ENCODE results near the gene KDM1B. TPM values are rescaled to one million over a fixed set of nuclear protein-coding genes. Genes with fewer than 3 reads are reported as not detected.

The KDM1B gene
- total and polyA plus RNA-seq, 2 donors (not counting 3 experiments of a cell fraction or from before 2014, with no cell fraction given), result 3.0 to 10.8 TPM

DNA sequence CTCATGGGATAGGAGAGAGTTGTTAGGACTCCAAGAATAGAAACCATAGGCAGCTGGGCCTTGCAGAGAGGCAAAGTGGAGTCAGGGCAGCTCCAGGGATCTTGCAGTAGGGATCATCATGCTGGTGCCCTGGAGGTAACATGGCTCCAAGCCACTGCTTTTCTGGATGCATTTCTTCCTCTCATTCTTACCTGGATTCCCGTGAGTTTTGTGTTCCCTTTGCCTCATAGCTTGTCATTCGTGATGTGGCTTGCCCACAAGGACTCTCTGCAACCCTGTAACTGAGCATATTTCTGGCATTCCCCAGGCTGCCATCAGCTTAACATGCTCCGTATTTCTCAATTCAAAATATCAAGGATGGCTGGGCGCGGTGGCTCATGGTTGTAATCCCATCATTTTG, 38.1 kb upstream of the KDM1B start:
- no peak overlapping the region for H3K27ac ChIP-seq (ENCODE audit: insufficient read depth, low read depth, low read length)
- H3K36me3 ChIP-seq (ENCODE audit: control insufficient read depth in 2 of 2, extremely low read depth in 1 of 2, insufficient read depth in 2 of 2, low read length in 2 of 2), result no peaks in the 10 kb centered on the region
- TF ChIP-seq JUN (IDR thresholded peaks at IDR 0.05; ENCODE audit: borderline replicate concordance, insufficient read depth, insufficient read length, low read depth) (no peak), GATA2 (IDR thresholded peaks at IDR 0.05; ENCODE audit: insufficient read depth, insufficient read length, low read depth, low read length) (no peak), MYC (IDR thresholded peaks at IDR 0.05; ENCODE audit: low read depth, low read length) (no peak), POLR2AphosphoS5 (IDR thresholded peaks at IDR 0.05; ENCODE audit: insufficient read depth, low read depth, low read length) (no peak)
- no peaks in the 10 kb centered on the region for H3K27me3 ChIP-seq (ENCODE audit: control insufficient read depth in 2 of 2, insufficient read depth in 2 of 2, low read length in 2 of 2)
- H3K4me1 ChIP-seq (ENCODE audit: control insufficient read depth, extremely low read depth, insufficient read depth, low read length), result peaks cover 4% of the 10 kb centered on the region
- BruUV-seq (replicated peaks), result no TSS peak
- no peaks in the 10 kb centered on the region for H4K20me1 ChIP-seq (replicated peaks; ENCODE audit: control insufficient read depth, extremely low read depth, insufficient read depth, low read length)
- POLR2A ChIA-PET, result interaction anchor here (0.7 kb wide), 1 partner anchor 18 kb away, joined by 4 read pairs; no protein-coding TSS in a partner anchor
- CTCF ChIA-PET, result no interaction called here
- no peak overlapping the region for H3K4me2 ChIP-seq (ENCODE audit: insufficient read depth, low read length)
- FAIRE-seq, result no peak
- no peaks in the 10 kb centered on the region for H3K79me2 ChIP-seq (ENCODE audit: control insufficient read depth, insufficient read depth, low read length)
- H3K9me1 ChIP-seq (replicated peaks; ENCODE audit: control insufficient read depth, extremely low read depth, insufficient read depth, low read length), result no peaks in the 10 kb centered on the region
- intact Hi-C loops (cut with micrococcal nuclease), result no loop called here
- DNase-seq (ENCODE audit: low read depth, low spot score), result no peak
- no peak overlapping the region for H2AFZ ChIP-seq (ENCODE audit: low read depth, low read length)
- H3K9ac ChIP-seq (replicated peaks; ENCODE audit: extremely low read depth, insufficient read depth, low read length), result no peak overlapping the region
- dilution Hi-C loops (cut with MboI; ENCODE audit: extremely low pct_ligation_motif_present, low sequenced_read_pairs), result no loop called here
- H3K9me3 ChIP-seq (replicated peaks; ENCODE audit: control insufficient read depth, insufficient read depth, low read length), result no peaks in the 10 kb centered on the region
- H3K4me3 ChIP-seq (replicated peaks in 1 of 3; ENCODE audit: insufficient read depth in 1 of 3, low read depth in 1 of 3, low read length in 3 of 3), result no peak overlapping the region

DNA sequence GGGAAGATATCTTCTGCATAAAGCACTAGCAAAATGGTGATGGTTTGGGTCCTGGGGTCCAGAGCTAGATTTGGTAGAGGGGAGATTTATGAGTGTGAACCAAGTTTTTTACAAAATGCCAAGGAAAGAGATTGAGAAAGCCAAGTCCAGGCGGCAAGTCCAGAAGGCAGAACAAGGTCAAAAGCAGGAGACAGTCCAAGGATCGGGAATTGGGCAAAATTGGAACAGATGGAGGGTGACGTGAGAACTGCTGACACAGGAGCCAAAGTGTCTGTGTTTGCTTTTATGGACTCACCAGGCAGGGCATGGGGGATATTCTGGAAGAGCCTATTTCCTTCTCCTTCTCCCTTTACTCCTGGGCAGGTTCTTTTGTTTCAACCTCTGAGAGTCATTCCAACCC, 36.9 kb upstream of the KDM1B start:
- Histone ChIP-seq H4K20me1 (replicated peaks; ENCODE audit: control insufficient read depth, extremely low read depth, insufficient read depth, low read length) (no peaks in the 10 kb centered on the region), H3K4me1 (ENCODE audit: control insufficient read depth, extremely low read depth, insufficient read depth, low read length) (peaks cover 5% of the 10 kb centered on the region), H3K9me1 (replicated peaks; ENCODE audit: control insufficient read depth, extremely low read depth, insufficient read depth, low read length) (no peaks in the 10 kb centered on the region), H3K9me3 (replicated peaks; ENCODE audit: control insufficient read depth, insufficient read depth, low read length) (no peaks in the 10 kb centered on the region), H2AFZ (ENCODE audit: low read depth, low read length) (no peak overlapping the region), H3K4me2 (ENCODE audit: insufficient read depth, low read length) (no peak overlapping the region), H3K27me3 (ENCODE audit: control insufficient read depth in 2 of 2, insufficient read depth in 2 of 2, low read length in 2 of 2) (no peaks in the 10 kb centered on the region), H3K4me3 (replicated peaks in 1 of 3; ENCODE audit: insufficient read depth in 1 of 3, low read depth in 1 of 3, low read length in 3 of 3) (no peak overlapping the region), H3K9ac (replicated peaks; ENCODE audit: extremely low read depth, insufficient read depth, low read length) (no peak overlapping the region), H3K27ac (ENCODE audit: insufficient read depth, low read depth, low read length) (no peak overlapping the region), H3K79me2 (ENCODE audit: control insufficient read depth, insufficient read depth, low read length) (no peaks in the 10 kb centered on the region), H3K36me3 (ENCODE audit: control insufficient read depth in 2 of 2, extremely low read depth in 1 of 2, insufficient read depth in 2 of 2, low read length in 2 of 2) (no peaks in the 10 kb centered on the region)
- CTCF ChIA-PET, result no interaction called here
- dilution Hi-C loops (cut with MboI; ENCODE audit: extremely low pct_ligation_motif_present, low sequenced_read_pairs), result no loop called here
- DNase-seq (ENCODE audit: low read depth, low spot score), result no peak
- no TSS peak for BruUV-seq (replicated peaks)
- no peak for TF ChIP-seq JUN (IDR thresholded peaks at IDR 0.05; ENCODE audit: borderline replicate concordance, insufficient read depth, insufficient read length, low read depth)
- TF ChIP-seq FOS (IDR thresholded peaks at IDR 0.05; ENCODE audit: borderline replicate concordance, insufficient read depth, low read length), result no peak
- no peak for TF ChIP-seq GATA2 (IDR thresholded peaks at IDR 0.05; ENCODE audit: insufficient read depth, insufficient read length, low read depth, low read length)
- TF ChIP-seq, protein P1, sequence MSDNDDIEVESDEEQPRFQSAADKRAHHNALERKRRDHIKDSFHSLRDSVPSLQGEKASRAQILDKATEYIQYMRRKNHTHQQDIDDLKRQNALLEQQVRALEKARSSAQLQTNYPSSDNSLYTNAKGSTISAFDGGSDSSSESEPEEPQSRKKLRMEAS (IDR thresholded peaks at IDR 0.05; ENCODE audit: insufficient read depth, insufficient read length), result no peak
- no peak for TF ChIP-seq MYC (IDR thresholded peaks at IDR 0.05; ENCODE audit: low read depth, low read length)
- TF ChIP-seq, protein P2, sequence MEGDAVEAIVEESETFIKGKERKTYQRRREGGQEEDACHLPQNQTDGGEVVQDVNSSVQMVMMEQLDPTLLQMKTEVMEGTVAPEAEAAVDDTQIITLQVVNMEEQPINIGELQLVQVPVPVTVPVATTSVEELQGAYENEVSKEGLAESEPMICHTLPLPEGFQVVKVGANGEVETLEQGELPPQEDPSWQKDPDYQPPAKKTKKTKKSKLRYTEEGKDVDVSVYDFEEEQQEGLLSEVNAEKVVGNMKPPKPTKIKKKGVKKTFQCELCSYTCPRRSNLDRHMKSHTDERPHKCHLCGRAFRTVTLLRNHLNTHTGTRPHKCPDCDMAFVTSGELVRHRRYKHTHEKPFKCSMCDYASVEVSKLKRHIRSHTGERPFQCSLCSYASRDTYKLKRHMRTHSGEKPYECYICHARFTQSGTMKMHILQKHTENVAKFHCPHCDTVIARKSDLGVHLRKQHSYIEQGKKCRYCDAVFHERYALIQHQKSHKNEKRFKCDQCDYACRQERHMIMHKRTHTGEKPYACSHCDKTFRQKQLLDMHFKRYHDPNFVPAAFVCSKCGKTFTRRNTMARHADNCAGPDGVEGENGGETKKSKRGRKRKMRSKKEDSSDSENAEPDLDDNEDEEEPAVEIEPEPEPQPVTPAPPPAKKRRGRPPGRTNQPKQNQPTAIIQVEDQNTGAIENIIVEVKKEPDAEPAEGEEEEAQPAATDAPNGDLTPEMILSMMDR (IDR thresholded peaks at IDR 0.05; ENCODE audit: extremely low read depth in 1 of 2, insufficient read depth in 1 of 2, low read depth in 1 of 2, low read length in 2 of 2), result no peak
- no peak for TF ChIP-seq POLR2A (IDR thresholded peaks at IDR 0.05; ENCODE audit: low read depth, low read length)
- TF ChIP-seq POLR2AphosphoS5 (IDR thresholded peaks at IDR 0.05; ENCODE audit: insufficient read depth, low read depth, low read length), result no peak
- no peak for TF ChIP-seq EZH2 (IDR thresholded peaks at IDR 0.05; ENCODE audit: borderline replicate concordance, low read depth, low read length, severe bottlenecking)
- no peak for FAIRE-seq
- intact Hi-C loops (cut with micrococcal nuclease), result no loop called here
- POLR2A ChIA-PET, result no interaction called here
